GM19397 (cell line): Measurements from ENCODE around the gene ZMAT5.

ENCODE experiments used
- ATAC-seq: cut with Tn5 transposase; IDR thresholded peaks from one replicate; pipeline ENCODE4 v1.9.1; 2021; ENCODE audit warnings: mild to moderate bottlenecking, moderate library complexity; ENCODE audit not compliant: unreplicated experiment

ZMAT5 gene

GRCh38 chr22:29710922-29711593 lies 55.7 kb downstream of the ZMAT5 start:
- no peak for ATAC-seq

GRCh38 chr22:29710193-29710592 lies 56.6 kb downstream of the ZMAT5 start:
- ATAC-seq: no peak

DNA sequence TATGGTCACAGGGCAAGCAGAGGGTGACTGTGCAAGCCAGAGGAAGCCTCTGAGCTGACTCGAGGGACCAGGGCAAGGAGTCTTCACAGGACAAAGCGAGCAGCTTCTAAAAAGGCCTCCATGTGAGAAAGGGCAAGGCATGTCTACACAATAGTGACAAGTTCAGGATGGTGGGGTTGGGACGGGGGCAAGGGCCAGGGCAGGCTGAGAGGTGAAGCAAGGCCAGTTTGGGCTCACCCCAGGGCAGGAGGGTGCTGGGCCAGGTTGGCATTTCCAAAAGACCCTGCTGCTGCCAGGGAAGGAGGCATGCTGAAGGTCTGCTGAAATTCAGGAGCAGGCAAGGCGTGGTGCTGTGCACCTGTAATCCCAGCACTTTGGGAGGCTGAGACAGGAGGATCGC lies 59.3 kb downstream of the ZMAT5 start:
- no peak for ATAC-seq

- ATAC-seq: no peak
Observed at GRCh38 chr22:29707010-29707409, 59.8 kb downstream of the ZMAT5 start.

GRCh38 chr22:29706486-29706885 lies 60.3 kb downstream of the ZMAT5 start:
- no peak for ATAC-seq

GRCh38 chr22:29705651-29706050 lies 61.2 kb downstream of the ZMAT5 start:
- no peak for ATAC-seq

DNA sequence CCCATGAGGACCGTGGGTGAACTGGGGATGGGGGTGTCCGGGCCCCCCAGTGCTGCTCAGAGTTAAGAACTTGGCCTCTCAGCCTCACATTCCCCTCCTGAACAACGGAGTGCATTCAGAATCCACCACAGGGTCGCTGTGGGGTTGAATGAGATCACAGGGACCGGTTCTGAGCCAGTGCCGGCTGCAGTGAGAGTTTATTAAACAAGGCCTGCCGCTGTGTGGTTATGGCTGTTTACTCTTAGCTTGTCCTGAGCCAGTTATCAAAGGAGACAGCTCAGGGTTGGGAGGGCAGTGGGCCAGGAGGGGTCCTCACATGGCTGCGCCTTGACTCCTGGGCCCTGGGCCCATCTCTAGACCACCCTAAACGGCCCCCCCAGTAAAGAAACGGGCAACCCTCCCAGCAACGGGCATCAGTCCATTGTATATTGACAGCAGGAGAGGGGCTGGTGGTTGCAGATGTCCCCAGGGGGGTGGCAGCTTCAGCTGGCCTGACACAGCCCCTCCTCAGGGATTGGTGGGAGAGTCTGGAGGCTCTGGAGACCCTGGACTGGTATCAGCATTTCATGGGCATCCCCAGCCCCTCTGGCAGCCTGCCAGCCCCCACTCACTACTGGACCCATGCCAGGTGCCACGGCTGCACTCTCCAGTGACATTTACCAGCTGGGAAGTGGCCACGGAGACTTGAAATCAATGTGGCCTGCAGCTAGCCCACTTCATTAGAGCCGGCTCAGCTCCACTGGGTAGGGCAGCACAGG lies 62.1 kb downstream of the ZMAT5 start:
- ATAC-seq: no peak

DNA sequence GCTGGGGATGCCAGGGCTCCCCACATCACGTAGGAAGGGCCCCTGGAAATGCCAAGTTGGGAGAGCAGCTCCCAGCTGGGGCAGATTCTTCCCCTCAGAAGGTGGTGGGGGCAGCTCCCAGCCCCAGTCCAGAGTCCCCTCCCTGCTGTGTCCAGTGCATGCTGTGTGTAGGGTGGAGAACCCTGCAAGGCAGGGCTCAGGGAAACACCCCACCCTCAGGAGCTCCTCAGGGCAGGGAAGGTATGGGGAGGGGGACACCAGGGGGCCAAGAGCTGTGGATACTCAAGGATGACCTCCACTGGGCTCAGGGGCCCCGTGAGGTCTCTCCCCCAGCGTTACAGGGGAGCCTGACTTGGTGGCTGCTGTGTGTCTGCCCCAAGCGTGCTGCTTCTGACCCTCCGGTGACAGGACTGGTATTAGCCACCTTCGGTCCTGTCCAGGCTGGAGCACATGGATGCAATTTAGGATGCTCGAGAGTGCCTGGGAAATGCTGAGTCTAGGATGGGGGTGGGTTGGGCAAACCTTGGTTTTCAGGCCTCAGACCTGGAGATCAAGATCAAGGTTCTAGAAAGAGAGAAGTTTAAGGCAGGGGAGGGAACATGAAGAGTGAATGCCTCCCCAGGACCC lies 63.1 kb downstream of the ZMAT5 start:
- no peak for ATAC-seq

DNA sequence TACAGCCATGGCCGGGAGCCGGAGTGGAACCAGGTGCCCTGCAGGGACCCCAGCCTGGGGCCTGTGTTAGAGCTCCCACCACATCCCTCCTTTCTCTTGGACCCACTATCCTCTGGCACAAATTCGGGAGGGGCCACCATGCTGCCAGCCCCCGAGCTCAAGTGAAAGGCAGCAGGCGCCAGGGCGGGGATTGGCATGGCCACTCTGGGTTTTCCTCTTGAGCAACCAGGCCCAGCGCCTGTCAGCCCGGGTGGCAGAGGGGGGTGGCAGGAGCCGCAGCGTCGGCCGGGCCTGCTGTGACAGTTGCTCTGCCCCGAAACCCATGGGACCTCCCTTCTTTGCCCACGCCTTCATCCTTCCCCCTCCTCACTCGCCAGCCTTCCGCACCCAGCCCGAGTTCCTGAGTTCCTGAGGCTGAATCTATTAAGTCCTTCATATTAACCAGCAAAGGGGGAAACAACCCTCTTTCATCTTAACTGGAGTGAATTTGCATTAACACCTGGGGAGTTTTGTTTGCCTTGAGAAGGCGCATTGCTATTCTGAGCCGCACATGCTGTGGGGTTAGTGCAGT lies 63.8 kb downstream of the ZMAT5 start:
- ATAC-seq: no peak

- ATAC-seq: no peak
Observed at GRCh38 chr22:29702000-29702930, 64.5 kb downstream of the ZMAT5 start.

DNA sequence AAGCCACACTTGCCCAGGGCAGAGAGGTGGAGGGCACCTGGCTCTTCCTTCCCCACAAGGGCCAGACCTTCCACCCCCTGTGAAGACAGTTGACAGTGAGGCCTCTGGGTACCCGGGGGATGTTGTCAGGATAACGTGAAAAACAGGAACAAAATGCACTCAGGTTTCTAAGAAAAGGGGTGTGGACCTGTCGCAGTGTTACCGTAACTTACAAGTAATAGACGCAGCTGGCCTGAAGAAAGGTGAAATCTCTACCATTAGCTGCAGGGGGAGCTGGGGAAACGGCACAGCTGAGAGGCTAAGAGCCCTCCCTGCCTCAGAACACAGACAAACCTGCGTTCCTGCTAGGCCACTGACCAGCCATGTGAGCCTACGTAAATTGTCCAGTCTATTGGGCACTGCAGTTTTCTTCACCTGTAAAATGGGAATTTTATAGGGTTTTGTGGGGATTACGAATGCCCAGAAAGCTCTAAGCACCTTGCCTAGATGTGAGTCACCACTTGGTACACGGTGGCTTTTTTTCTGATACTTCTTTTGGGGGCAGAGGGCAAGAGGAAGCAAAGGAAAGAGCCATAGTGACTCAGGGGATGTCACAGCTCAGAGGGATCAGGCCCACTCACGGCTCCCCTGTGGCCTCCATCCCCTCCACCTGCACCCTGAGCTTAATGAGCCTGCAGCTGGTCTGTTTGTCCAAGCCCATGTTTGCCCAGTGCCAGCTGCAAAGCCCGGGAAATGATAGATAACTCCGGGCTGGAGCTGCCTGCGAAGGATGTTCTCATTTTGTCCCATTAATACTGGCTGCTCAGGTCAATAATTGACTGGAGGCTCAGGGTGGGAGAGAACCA lies 65.4 kb downstream of the ZMAT5 start:
- no peak for ATAC-seq

- no peak for ATAC-seq
Observed at GRCh38 chr22:29700900-29701154, 66.0 kb downstream of the ZMAT5 start.

GRCh38 chr22:29700206-29700899 lies 66.5 kb downstream of the ZMAT5 start:
- ATAC-seq: no peak

DNA sequence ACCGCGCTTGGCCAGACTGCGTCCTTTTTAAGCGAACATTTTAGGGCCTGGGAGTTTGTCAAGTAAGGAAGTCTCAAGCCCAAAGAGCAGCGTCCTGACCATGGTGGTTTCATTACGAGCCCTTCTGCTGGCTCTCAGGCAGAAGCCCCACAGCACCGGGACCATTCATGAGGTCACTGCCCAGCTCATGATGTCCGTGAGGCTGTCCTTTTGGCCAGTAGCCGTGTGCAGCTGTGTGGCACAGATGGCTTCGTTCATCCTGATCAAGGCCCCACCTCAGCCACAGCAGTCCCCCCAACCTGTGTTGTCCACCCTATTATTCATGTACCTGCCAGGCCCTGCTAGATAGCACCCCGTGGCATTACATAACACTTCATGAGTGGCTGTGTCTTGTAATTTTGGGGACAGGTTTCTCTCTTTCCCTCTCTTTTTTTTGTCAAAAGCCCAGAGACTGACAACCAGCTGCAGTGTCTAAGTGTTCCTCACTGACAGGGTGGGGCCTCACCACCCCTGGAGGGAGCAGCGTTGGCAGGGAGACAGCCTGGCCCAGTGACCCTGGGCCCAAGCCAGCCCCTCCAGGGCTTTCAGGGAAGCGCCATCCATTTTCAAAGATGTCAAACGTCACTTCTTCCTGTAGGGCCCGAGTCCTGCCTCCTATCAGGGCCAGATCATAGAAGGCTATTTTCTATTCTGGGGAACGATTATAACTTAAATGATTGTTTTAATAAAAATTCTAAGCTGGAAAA lies 68.8 kb downstream of the ZMAT5 start:
- no peak for ATAC-seq

GRCh38 chr22:29695129-29695926 lies 71.5 kb downstream of the ZMAT5 start:
- ATAC-seq: no peak

DNA sequence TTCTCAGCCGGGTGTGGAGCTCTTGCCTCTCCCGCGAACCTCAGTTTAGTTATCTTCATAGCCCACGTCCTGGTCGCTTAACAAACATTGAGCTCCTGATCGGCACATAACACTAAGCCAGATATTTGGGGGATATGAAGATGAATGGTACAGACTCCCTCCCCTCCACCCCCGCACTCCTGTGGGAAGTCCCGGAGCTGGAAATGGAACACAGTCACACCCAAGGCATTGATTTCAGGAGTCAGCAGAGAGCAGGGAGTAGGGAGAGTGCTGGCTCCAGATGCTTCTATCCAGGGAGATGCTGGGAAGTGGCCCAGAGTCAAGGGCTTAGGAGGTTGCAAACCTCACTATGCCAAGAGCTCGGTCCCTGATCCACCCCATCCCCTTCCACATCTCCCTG lies 73.1 kb downstream of the ZMAT5 start:
- ATAC-seq: no peak

- no peak for ATAC-seq
Observed at GRCh38 chr22:29693161-29693560, 73.6 kb downstream of the ZMAT5 start.

- no peak for ATAC-seq
Observed at GRCh38 chr22:29692327-29692640, 74.5 kb downstream of the ZMAT5 start.
